GM19239 (cell line): ENCODE results near the gene CNGA2.

Experiments
- DNase-seq: peaks from one replicate; pipeline ENCODE4 v3.0.0; 2011; ENCODE audit warnings: low spot score; ENCODE audit not compliant: insufficient read length
- FAIRE-seq: peaks from 2 replicates; lab custom pipeline; 2011; peaks lifted over from hg19 to GRCh38; lab: Jason Lieb, UNC

CNGA2 gene

DNA sequence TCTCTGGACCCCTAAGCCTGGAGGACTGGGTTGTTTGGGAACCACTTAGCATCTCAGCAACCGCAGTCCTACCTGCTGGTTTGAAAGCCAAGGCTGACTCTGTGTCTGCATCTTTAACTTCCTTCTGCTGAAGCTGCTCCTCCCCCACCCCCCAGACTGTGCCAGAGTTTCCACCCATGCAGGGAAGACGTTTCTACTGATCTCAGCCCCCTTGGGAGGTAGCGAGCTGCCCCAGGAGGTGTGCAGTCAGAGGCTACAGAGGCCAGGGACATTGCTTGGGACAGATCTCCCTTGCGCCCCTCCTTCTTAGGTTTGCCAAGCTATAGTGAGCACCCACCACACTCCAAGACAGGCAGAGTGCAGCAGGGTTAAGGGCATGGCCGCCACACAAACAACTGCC is 23.4 kb upstream of the CNGA2 start:
- DNase-seq (no peak), FAIRE-seq (no peak)

DNA sequence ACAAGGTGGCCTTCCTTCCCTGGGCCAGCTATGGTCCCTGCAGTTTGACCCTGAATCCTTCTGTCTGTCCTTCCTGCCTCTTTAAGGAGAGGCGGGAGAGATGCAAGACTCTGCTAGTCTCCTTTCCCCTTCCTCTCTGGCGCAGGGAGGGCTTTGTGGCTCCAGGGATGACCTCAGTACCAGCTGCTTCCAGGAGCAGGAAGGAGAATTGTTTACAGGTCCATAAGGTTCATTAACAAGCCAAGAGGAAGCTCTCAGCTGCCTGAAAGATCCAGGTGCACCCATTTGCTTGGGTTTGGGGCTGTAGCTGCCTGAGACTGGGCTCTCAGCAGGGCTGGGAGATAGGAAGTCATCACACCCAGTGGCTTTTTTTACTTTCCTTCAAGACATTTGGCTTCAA is 22.8 kb upstream of the CNGA2 start:
- no peak for DNase-seq
- FAIRE-seq: no peak

DNA sequence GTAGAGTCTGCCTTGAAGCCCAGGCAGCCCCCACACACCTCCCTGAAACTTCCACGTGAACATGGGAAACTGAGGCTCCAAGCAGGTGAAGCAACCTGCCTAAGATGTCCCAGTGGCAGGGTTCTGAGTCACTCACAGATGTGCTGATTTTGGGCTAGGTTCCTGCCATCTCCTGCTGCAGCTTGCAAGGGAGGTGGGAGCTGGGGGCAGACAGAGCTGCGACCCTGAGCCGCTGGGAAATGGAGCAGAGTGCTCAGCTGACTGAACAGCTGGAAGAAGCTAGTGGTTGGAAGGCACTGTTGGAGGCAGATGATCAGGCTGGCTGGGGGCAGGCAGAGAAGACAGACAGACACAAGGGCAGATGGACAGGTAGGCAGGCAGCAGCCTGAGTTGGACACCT is 22.3 kb upstream of the CNGA2 start:
- DNase-seq (no peak), FAIRE-seq (no peak)

DNA sequence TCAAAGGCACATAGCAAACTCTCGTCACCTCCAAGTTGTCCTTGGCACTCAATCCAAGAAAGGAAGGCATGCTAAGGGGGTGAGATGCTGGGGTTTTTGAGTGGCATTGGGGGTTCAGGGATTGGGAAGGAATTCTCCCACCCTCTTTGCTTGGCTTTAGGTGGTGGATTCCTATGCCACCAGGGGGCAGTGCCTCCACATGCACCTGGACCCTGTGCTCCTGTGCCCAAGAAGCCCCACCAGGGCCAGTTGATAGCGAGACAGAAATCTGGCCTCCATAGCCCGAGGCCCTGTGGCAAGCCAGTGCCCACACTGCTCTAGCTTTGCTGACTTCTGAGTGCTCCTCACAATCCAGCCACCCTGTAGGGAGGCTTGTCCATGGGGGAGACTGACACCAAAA is 20.7 kb upstream of the CNGA2 start:
- DNase-seq (no peak), FAIRE-seq (no peak)

- no peak for FAIRE-seq
Observed at GRCh38 chrX:151714362-151714761, 20.2 kb upstream of the CNGA2 start.

GRCh38 chrX:151715752-151716151 is 18.8 kb upstream of the CNGA2 start, which contains the start of gene FATE1:
Gene FATE1, plus strand, starts transcription at chrX:151716035. Its CDS starts 85 bp downstream, at chrX:151716120.
- FAIRE-seq (no peak), DNase-seq (no peak)

More at GRCh38 chrX:151714362-151714761, 20.2 kb upstream of the CNGA2 start:
- no peak for DNase-seq

DNA sequence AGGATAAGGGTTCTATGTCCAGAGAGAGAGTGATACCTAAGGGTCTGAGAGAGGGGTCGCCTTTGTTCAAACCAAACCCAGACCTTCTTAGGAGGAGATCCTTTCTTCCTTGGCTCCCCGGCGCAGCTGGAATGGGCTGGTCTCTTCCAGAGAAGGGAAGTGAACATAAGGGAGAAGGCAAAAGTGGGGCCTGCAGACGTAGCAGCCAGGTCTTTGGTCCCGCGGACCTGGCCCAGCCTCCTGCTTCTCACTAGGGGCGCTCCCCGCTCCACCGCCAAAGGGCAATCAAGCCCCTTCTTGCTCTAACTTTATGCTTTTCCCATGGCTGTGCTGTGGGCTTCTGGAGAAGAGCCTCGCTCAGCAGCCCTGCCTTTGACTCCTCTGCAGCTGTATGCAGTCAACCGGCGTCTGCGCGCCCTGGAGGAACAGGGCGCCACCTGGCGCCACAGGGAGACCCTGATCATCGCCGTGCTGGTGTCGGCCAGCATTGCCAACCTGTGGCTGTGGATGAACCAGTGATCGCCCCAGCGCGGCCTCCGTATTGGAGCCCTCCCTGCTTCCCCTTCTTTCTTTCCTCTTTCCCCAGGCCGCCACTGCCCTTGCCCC is 12.2 kb upstream of the CNGA2 start:
- DNase-seq: no peak
- no peak for FAIRE-seq

- no peak for DNase-seq
Observed at GRCh38 chrX:151723156-151723760, 11.3 kb upstream of the CNGA2 start.

DNA sequence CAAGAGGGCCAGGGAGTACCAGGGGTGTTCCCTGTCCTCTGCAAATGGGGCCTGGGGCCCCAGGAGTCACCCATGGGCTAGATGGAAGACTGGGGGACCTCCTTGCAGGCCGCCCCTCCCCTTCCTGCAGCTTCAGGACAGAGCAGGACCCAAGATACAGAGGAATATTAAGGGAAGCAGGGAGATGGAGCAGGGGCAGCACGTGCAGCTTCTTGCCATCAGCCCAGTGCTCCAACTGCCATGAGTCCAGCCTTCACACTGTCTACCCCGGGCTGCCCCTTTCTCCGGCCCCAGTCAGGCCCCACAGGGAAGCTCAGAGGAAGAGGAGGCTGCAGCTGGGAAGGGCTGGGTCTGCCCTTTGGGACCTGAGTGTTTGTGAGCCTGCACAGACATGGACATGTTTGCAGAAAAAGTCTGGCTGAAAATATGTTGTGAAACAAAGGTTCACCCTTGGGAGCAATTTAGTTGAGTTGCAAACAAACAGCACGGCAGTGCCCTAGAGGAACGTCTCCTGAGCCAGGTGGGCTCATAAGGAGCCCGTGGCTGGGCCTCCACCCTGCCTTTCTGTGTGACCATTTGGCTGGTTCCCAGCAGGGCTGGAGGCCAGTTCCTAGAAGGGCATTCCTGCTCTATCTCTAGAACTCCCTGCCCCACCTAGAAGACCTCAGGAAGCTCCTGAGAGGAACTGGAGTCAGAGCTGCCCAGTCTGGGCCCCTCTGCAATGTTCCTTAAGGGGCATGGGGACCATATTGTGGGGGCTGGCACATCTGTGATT is 9.8 kb upstream of the CNGA2 start:
- FAIRE-seq (no peak), DNase-seq (no peak)

More at GRCh38 chrX:151723156-151723760, 11.3 kb upstream of the CNGA2 start:
- FAIRE-seq: no peak

DNA sequence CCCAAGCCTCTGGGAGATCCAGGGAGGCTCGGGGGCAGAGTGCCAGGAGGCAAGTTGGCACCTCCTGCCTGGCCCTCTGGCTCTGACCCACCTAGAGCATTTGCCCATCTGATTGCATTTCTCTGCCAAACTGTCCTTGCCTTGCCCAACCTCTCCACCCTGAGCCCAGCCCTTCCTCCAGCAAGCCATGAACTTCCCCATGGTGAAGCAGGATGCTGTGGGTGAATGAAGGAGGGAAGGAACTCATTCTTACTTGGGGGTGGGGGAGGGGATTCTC is 9.3 kb upstream of the CNGA2 start:
- FAIRE-seq: no peak
- no peak for DNase-seq

GRCh38 chrX:151726751-151727150 is 7.8 kb upstream of the CNGA2 start:
- DNase-seq (no peak), FAIRE-seq (no peak)

DNA sequence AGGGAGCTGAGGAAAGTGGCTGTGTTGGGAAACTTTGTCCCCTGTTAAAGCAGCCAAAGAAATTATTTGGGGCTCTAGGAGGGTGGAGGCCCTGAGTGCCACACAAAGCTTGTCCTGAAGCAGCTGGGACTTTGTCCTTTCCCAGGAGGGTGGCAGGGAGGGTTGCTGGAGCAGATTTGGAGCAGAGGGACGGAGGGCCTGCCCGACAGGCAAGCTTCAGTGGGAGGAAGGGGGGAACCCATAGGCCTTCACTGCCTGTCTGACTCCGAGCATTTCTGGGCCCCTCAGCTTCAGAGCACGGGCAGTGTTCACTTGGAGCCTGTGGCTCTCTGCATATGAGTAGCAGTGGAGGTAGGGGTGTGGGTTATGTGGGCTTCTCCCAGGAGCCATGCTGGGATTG is 7.2 kb upstream of the CNGA2 start:
- FAIRE-seq (no peak), DNase-seq (no peak)

- FAIRE-seq (no peak), DNase-seq (no peak)
Observed at GRCh38 chrX:151729056-151729725, 5.4 kb upstream of the CNGA2 start.

DNA sequence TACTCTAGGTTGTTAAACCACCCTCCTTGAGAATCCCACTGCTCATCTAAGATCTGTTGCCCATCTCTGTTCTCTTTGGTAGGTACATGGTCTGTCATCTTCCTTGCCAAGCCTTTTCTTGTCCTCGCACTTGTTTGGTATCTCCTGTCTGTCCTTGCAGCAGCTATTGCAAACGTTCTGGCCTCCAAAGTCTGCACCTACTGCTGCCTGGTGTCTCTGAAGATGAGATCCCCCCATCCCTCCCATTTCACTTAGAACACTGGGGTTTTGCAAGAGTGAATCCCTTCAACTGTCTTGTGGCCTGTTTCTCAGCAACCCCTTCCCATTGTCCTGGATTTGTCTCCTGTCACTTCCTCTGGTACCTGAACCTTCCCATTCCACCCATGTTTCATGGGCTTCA is 673 bp downstream of the CNGA2 start:
- DNase-seq: no peak
- FAIRE-seq: no peak

GRCh38 chrX:151736685-151737084 is 2.1 kb downstream of the CNGA2 start:
- FAIRE-seq (no peak), DNase-seq (no peak)

DNA sequence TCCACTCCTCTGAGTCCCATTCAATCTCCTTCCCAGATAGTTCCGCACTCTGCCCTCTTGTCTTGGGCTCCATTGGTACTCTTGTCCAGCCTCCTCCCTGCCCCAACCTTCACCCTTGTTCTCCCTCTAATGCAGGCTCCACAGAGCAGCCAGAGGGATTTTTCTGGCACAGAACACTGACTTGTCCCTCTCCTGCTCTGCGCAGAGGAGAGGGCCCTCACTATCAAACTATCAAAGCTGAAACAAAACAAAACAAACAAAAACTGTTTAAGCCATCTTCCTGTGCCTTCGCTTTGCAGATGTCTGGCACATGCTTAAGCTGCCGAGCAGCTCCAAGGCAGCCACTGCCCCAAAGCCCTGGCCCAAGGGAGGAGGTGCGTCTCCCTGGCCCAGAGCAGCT is 2.9 kb downstream of the CNGA2 start:
- FAIRE-seq (no peak), DNase-seq (no peak)

DNA sequence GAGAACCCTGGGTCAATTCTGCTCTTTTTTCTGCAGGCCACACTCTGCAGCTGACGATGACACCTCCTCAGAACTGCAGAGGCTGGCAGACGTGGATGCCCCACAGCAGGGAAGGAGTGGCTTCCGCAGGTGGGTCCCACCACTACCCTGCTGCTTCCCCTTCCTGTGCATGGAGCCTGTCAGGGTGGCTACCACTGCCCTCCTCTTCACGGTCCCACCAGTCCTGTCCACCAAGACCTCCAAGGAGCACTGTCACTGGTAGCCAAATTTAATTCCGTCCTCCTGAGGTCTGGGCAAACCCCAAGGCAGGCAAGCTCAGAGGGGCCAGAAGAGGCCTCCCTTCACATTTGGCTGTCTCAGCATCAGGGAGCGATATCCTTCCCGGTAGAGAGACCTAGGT is 4.2 kb downstream of the CNGA2 start:
- no peak for FAIRE-seq

DNA sequence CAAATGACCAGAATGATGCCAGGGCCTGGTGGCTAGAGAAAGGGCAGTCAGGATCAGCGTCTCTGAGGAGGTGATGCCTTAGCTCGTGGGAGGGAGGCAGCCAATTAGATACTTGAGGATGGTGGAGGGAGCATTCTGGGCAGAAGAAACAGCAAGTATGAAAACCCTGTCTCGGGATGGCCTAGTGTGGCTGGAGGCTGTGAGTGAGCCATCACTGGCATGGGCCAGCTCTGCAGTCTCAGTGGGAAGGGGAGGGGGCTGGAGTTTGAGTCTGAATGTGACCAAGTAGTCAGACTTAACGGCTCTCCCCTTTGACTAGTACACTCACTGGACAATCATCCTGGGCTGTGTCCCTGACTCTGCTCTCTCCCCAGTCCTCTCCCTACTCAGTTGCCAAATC is 7.1 kb downstream of the CNGA2 start:
- FAIRE-seq (no peak), DNase-seq (no peak)

More for the DNA sequence above, 4.2 kb downstream of the CNGA2 start:
- no peak for DNase-seq

DNA sequence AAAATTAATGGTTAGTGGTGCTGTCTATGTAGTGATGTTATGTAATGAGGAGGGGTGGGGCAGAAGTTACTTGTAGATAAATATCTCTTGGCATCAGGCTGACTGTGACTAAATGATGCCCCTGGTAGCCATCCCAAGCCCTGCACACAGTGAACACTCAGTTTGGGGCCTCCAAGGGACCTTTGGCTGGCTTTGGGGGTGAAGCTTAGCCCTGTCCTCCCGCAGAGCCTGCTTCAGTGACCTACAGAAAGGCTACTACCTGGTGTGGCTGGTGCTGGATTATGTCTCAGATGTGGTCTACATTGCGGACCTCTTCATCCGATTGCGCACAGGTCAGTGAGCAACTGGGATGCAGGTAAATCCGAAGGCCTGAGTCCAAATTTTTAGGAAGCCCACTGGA is 7.8 kb downstream of the CNGA2 start:
- DNase-seq (no peak), FAIRE-seq (no peak)

DNA sequence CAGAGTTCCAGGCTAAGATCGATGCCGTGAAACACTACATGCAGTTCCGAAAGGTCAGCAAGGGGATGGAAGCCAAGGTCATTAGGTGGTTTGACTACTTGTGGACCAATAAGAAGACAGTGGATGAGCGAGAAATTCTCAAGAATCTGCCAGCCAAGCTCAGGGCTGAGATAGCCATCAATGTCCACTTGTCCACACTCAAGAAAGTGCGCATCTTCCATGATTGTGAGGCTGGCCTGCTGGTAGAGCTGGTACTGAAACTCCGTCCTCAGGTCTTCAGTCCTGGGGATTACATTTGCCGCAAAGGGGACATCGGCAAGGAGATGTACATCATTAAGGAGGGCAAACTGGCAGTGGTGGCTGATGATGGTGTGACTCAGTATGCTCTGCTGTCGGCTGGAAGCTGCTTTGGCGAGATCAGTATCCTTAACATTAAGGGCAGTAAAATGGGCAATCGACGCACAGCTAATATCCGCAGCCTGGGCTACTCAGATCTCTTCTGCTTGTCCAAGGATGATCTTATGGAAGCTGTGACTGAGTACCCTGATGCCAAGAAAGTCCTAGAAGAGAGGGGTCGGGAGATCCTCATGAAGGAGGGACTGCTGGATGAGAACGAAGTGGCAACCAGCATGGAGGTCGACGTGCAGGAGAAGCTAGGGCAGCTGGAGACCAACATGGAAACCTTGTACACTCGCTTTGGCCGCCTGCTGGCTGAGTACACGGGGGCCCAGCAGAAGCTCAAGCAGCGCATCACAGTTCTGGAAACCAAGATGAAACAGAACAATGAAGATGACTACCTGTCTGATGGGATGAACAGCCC is 9.3 kb downstream of the CNGA2 start:
- no peak for FAIRE-seq
- DNase-seq: no peak
